Activated CD8-positive, alpha-beta memory T cell treated with anti-CD3 and anti-CD28 coated beads for 48 hours (primary cell): Measurements from ENCODE around the gene GLTPD2.
A peak's percentile ranks its signal among the peaks of the same experiment; 100 is the strongest.
"Not testable (repeated sequence)": the region's sequence is repeated elsewhere in the genome, so short reads cannot be mapped to it uniquely, and the experiment has no call there.

Source experiments
- DNase-seq, 3 experiments: peaks; one replicate each; pipeline ENCODE4 v3.0.0-alpha.2; 2020; ENCODE audit warnings: low read depth in 2 of 3, low spot score in 2 of 3

The GLTPD2 gene

DNA sequence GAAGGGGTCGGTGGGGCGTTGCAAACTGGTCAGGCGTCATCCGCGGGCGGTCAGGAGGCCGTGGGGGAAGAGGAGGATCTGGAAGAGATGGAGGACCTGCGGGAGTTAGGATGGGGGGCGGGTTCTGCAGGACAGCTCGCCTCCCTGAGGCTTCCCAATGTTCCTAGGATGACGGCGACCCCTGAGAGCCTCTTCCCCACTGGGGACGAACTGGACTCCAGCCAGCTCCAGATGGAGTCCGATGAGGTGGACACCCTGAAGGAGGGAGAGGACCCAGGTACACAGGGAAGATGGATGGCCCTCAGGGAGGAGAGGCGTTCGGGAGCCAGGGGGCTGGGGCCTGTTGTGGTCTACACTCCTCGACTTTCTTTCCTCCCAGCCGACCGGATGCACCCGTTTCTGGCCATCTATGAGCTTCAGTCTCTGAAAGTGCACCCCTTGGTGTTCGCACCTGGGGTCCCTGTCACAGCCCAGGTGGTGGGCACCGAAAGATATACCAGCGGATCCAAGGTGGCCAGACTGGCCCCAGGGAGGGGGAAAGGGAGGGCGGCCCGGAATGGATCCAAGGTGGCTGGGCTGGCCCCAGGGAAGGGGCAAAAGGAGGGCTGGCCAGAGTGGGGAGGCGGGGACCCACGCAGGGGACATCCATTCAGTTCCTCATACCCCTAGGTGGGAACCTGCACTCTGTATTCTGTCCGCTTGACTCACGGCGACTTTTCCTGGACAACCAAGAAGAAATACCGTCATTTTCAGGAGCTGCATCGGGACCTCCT, 19.0 kb downstream of the GLTPD2 start:
- no peak for DNase-seq

DNA sequence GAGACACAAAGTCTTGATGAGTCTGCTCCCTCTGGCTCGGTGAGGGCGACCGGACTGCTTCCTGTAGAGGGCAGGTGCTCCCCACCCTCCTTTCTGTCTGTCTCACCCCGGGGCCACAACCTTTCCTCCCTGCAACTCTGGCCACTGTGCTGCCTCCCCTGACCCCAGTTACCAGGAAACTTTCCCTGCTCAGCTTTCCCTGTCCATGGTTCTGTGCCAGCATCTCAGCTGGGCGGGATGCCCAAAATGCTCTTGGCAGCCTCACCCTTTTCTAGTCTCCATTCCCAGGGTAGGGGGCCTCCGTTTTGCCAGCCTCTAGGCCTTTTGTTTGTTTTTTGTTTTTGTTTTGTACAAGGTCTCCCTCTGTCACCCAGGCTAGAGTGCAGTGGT, 19.6 kb downstream of the GLTPD2 start:
- no peak for DNase-seq

DNA sequence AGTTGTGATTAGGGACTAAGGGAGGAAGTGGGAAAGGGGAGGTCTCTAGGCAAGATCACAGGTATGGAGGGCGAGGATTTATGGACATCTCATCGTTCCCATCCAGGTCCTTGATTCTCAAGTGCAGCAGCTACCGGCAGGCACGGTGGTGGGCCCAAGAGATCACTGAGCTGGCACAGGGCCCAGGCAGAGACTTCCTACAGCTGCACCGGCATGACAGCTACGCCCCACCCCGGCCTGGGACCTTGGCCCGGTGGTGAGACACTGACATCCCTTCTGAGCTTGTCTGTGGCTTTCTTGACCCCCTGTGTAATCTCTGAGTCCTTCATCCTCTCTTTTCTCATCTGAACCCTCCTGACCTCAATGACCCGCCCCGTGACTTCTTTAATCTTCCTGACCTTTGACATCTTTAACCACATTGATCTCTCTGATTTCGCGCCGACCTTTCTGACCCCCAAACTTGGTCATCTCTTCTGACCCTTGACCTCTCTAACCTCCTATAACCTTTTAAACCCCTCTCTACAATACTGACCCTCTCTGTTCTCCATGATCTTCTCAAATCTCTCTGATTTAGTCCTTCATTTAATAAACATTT, 22.0 kb downstream of the GLTPD2 start:
- no peak for DNase-seq

DNA sequence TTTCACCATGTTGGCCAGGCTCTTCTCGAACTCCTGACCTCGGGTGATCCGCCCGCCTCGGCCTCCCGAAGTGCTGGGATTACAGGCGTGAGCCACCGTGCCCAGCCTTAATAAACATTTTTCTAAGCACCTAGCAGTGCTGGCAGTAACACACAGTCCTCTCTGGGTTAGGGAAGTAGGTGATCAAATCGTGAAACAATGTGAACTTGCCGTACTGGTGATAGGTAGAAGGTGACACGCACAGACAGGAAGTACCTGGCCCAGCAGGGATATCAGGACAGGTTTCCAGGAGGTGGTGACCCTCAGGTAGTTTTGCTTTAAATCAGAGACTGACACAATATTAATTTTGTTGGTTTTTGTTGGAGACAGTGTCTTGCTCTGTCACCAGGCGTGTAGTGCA, 22.7 kb downstream of the GLTPD2 start:
- no peak for DNase-seq

DNA sequence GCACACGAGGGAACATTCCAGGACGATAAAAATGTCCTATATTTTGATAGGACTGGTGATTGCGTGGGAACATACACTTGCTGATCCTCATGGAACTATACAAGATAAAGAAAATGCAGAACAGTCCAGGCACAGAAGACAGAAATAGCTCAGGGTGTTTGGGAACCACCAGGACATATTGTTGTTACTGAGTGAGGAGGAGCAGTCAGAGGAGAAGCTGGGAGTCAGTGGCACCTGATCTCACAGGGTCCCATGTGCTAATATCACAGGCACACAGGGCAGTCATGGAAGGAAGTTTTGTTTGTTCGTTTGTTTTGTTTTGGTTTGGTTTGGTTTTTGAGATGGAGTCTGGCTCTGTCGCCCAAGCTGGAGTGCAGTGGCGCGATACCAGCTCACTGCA, 23.9 kb downstream of the GLTPD2 start:
- DNase-seq: no peak

DNA sequence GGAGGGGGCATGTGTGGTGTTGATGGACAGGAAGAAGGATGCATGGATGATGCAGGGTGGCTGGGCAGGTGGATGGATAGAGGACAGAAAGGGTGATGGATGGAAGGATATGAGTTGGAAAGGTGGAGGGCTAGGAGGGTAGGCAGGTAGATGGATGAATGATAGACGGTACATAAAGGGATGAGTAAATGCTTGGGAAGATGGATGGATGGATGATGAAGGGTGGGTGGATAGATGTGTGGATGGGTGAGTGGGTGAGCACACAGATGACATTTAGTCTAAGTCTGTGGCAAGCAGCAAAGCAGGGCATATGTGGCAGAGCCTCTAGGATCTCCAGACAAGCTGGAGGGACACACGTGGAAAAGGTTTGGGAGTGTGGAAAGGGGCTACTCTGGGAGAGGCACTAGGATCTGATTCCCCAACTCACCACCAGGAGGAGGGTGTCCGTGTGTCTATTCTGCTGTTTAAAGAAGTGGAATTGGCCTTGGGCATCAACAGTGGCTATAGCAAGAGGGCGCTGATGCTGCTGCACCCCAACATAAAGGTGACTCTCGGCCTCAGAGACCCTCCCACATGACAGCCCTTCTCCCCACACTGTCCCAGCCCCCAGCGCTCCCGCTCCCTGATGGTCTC, 26.4 kb downstream of the GLTPD2 start:
- DNase-seq: no peak

DNA sequence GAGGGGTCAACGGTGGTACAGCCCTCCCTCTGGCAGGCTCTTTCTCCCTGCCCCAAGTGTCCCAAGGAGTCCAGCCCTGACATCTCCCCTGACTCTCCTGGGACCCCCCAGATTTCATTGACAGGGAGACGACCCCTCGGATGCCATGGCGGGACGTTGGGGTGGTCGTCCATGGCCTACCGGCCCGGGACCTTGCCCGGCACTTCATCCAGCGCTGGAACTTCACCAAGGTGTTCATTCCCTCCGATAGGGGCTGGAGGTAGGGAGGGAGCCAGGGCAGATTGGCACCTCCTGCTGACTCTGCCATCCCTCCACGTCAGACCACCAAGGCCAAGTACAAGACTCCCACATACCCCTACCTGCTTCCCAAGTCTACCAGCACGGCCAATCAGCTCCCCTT, 28.1 kb downstream of the GLTPD2 start:
- DNase-seq: no peak

DNA sequence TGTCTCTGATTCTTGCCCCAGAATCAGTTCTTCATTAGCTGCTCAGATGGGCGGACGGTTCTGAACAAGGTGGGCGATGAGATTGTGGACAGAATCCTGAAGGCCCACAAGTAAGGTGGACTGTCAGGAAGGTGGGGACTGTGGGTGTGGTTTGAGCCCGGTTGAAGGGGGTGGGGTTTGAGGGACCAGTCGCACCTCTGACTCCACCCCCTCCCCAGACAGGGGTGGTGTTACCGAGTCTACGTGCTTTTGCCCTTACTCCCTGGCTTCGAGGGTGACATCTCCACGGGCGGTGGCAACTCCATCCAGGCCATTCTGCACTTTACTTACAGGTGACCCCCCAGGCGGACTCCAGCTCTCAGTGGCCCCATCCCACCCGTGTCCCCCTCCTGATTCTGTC, 29.5 kb downstream of the GLTPD2 start:
- DNase-seq: no peak

DNA sequence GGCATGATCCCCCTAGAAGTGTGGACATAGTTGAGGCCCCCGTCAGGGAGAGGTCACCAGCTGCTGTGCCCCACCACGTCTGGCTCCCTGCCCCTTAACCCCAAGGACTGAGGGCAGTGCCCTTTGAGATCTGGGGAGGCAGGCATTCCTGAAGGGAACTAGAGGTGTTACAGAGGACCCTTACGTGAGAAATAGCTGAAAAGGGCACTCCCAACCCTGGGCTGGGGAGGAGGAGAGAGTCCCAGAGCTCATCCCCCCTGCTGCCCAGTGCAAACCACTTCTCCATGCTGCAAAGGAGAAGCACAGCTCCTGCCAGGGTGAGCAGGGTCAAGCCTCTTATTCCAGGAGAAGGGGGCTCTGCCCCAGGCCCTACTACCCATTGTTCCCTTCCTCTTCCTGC, 34.1 kb downstream of the GLTPD2 start:
- no peak for DNase-seq

DNA sequence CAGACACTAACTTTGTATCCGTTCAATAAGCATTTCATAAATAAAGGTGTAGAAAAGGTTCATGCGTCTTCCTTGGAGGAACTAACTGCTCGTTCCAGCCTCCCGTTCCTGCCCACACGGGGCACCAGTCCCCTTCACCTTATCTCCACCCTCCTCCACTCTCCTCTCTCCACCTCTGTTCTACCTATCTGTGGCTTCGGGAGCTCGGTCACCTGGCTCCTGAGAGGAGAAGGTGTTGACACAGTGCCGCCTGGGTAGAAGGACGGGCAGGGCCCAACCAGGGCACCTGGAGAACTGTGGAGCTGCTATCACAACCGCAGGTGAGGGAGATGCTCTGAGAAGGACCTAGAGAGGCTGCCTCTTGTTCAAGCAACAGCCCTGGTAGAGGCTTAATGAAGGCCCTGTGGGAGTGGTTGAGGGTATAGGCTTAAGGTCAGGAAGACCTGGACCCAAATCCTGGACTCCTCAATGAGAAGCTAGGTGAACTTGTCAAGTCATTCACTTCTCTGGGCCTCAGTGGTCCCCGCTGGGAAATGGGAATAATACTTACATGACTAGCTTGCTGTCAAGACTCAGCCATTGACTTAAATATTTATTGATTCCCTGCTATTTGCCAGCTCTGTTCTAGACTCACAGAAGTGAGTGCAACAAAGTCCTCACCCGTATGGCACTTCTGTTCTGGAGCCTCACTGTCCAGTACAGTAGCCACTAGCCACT, 34.8 kb downstream of the GLTPD2 start:
- no peak for DNase-seq

DNA sequence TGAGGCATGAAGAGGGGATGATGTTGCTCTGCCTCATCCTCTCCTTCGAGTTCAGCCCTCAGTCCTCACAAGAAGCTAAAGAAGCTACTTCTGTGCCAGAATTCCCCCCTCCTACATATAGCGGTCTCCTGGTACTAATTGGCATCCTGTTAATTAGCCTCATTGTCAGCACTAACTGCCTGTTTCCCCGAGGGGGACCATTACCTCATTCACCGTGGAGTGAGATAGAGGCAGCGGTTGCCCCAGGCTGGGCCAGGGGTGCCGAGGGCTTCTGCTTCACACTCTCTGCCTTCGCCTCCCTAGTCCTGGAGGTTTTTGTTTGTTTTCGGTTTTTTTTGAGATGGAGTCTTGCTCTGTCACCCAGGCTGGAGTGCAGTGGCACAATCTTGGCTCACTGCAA, 38.6 kb downstream of the GLTPD2 start:
- DNase-seq: no peak

DNA sequence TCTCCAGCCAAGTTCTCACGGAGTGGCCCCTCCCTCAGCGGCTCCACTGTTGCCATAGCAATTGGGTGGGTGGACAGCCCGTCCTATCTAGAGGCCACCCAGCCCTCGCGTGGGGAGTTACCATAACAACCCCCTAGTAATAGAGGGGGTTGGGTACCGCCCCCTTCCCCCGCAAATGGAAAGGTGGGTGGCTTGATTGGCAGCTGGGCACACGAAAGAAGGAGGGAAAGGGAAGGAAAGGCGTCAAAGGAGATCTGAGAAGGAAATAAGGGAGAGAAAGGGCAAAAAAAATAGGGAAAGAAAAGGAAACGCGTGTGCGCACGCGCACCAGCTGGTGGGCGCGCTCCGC, 44.0 kb downstream of the GLTPD2 start:
- not testable (repeated sequence) for DNase-seq

DNA sequence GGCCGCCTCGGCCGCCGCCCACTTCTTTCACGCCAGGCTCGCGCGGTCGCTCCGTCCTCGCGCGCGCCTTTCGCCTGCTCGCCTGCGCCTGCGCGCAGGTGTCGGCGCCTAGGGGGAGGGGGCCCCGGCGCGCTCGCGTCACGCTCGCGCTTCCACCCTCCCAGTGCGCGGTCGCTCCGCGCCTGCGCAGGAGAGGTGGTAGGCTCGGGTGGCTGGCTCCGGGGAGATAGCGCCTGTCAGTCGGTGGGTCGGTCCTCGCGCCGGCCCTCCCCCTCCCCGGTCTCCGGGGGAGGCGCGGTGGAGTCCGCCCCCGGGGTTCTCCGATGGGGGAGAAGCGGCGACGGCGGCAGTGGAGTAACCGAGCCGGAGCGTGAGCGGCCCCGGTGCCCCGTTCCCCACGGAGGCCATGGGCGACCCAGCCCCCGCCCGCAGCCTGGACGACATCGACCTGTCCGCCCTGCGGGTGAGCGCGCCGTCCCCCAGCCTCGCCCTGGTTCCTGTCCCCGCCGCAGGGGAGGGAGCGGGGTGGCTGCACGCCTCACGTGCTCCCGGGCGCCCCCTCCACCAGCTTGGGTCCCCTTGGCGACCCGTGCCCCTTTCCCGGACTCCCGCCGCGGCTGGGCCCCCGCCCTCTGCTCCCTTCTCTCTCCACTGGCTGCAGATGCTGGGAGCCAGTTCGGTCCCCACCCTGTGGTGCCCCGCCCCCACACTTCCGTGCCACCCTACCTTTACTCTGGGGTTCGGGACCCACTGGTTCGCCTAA, 44.6 kb downstream of the GLTPD2 start, which contains the start of gene MINK1:
Gene MINK1, plus strand, starts transcription at position 163 of the 763 bp plus-strand sequence. Its CDS starts 244 bp downstream, at position 407.
- DNase-seq: peak; percentile 57 to 89 (median 68)

DNA sequence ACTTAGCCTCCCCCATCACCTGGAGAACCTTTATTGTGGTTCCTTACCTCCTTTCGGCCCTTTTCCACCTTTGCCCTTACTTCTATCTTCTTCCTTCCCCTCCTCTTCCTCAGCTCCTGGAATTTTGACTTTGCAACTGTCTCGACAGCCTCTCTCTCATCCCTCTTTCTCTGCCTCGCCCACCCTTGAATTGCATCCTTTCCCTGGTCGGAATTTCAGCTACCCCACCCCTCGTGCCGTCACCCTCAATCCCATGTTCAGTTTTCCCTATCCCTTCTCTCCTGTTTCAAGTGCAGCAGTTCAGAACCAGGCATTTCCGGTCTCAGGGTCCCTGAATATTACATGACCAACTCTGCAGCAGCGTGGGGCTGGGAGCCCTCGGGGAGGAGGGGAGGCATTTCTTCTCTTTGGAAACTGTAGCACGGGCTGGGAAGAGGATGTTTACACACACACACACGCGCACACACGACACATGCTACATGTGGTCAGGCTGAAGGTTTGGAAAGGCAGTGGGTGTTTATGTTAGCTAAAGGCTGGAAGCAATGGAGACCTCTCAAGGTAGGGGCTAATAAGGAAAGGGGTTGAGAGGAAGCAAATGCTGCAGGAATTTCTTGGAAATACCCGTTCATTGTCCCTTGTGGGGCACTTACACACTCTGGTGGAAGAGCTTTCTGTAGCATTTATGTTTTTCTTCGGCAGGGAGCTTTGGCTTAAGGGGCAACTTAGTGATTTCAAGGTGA, 45.3 kb downstream of the GLTPD2 start:
- no peak for DNase-seq

DNA sequence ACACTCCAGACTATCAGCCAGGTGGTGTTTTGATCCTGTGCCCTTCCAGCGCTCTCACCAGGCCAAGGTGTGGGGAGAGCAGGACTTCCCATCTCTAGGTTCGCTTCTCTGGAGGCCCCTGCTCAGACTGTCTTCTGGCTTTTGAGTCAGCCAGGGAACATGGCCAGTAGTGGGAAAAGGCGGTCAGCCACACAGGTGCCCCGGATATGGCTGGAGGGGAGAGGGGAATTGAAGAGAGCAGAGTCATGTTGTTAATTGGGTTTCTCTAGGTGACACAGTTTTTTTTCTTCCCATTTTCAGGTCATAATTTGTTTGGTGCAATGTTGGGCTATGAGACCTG, 45.9 kb downstream of the GLTPD2 start:
- DNase-seq: no peak

DNA sequence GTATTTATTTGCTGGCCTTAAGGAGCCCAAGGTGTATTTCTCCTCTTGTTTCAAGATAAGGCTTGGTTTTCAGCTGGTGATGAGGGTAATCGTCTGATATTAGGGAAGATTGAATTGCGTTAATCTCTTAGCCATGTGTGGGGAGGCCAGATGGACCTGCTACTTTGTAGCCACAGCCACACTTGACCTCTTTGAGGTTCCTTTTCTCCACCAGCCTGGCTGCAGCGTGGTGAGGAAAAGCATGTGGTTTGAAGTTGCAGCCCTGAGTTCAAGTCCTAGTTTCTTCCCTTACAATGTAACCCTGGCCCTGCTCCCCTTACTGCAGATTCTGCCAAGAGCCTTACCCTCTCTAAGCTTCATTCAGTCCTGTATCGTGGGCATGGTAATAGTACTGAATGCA, 47.5 kb downstream of the GLTPD2 start:
- DNase-seq: no peak

DNA sequence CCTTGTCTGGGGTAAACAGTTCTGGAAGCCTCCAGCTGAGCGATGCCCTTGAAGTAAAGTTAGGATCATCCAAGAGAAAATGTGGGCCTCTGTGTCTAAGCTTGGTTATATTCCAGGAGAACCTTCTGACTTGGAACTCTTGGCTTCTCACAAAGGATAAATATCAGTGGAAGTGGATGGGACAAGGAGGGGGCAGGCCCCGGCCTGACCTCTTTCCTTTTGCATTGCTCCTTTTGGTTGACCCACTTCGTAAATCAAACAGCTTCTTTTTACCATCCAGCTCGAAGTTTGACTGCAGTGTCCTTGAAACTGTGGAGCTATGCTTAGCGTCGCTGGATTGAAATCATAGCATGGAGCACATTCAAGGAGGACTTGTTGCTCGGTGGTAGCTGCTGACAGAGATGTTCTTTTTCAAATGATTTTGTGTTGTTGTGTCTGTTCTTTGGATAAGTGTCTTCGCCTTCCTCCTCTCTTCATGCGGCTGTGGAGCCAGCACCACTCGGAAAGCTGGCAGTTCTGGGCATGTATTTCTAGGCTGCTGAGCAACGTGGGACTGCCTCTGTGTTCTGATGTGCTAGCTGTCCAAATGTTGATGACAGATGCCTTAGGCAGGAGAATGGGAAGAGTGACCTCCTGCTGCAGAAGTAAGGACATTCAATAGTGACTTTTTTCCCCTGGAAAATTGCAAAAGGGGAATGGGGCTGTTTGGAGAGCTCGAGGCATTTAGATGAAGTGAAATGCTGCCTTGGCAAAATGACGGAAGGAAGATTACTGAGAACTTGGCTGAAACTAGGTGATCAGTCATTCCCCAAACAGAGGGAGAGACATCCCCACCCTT, 48.9 kb downstream of the GLTPD2 start:
- no peak for DNase-seq

DNA sequence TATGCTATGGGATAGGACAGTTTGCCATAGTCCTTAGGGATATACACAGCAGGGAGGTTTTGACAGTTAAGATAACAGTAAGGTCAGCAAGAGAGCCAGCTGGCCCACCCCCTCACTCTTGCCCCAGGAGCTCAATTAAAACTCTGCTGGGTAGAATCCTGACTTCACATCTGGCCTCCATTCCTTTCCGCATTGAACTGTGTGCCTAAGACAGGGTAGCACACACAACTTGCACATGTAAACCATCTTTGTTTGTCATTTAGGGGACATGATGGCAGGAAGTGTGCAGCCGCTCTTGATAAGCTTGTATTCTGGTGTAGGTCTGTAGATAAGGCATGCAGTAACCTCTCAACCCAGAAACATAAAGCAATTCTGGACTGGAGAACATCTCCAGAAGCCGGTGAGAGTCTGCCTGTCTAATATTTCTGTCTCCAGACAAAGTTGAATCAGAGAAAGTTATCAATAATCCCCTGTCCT, 49.6 kb downstream of the GLTPD2 start:
- DNase-seq: no peak

DNA sequence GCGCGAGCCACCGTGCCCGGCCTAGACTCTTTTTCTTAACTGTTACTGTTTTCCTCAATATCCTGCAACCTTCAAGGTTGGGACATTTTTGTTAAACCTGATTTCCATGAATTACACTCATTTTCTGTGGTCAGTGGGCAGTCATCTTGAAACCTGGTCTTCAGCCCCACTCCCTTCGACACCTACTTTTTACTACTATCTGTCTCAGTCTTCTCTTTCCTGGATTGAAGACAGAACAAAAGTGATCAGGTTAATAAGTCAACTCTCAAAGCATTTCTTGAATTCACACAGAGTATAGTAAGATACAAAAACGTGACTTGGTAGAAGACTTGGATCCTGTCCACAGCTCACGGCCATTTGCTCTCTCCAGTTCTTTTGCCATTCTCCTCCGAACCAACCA, 50.5 kb downstream of the GLTPD2 start:
- DNase-seq: no peak
